ENCODE data around the gene PSMC3.

The PSMC3 gene

GRCh38 chr11:47392546-47393162 lies 33.6 kb downstream of the PSMC3 start:
- TF ChIP-seq USF1 (IDR thresholded peaks at IDR 0.05) (no peak), ZBTB7A (IDR thresholded peaks at IDR 0.05; ENCODE audit: low read depth) (no peak), CREB1 (IDR thresholded peaks at IDR 0.05; ENCODE audit: low read depth) (no peak), TAF1 (IDR thresholded peaks at IDR 0.05; ENCODE audit: low read depth) (no peak), MAX (IDR thresholded peaks at IDR 0.05) (no peak)

- TF ChIP-seq ZBTB7A (IDR thresholded peaks at IDR 0.05; ENCODE audit: low read depth) (no peak), EP300 (IDR thresholded peaks at IDR 0.05; ENCODE audit: borderline replicate concordance) (no peak), MAX (IDR thresholded peaks at IDR 0.05) (no peak), NFIC (IDR thresholded peaks at IDR 0.05) (no peak), CREB1 (IDR thresholded peaks at IDR 0.05; ENCODE audit: low read depth) (no peak), TCF12 (IDR thresholded peaks at IDR 0.05; ENCODE audit: low read depth) (no peak), RAD21 (IDR thresholded peaks at IDR 0.05; ENCODE audit: low read depth) (no peak), TAF1 (IDR thresholded peaks at IDR 0.05; ENCODE audit: low read depth) (no peak), USF1 (IDR thresholded peaks at IDR 0.05) (no peak), REST (IDR thresholded peaks at IDR 0.05; ENCODE audit: low read depth) (no peak), CEBPB (IDR thresholded peaks at IDR 0.05) (no peak), FOXM1 (IDR thresholded peaks at IDR 0.05; ENCODE audit: borderline replicate concordance, low read depth) (no peak), TEAD4 (IDR thresholded peaks at IDR 0.05) (no peak), EGR1 (IDR thresholded peaks at IDR 0.05) (no peak), YY1 (IDR thresholded peaks at IDR 0.05; ENCODE audit: low read depth) (no peak)
Observed at GRCh38 chr11:47391711-47392432, 34.4 kb downstream of the PSMC3 start.

- TF ChIP-seq TAF1 (IDR thresholded peaks at IDR 0.05; ENCODE audit: low read depth) (no peak), FOXM1 (IDR thresholded peaks at IDR 0.05; ENCODE audit: borderline replicate concordance, low read depth) (no peak), CREB1 (IDR thresholded peaks at IDR 0.05; ENCODE audit: low read depth) (no peak), MAX (IDR thresholded peaks at IDR 0.05) (no peak), EP300 (IDR thresholded peaks at IDR 0.05; ENCODE audit: borderline replicate concordance) (no peak), RAD21 (IDR thresholded peaks at IDR 0.05; ENCODE audit: low read depth) (no peak), ZBTB7A (IDR thresholded peaks at IDR 0.05; ENCODE audit: low read depth) (no peak), CEBPB (IDR thresholded peaks at IDR 0.05) (no peak), TCF12 (IDR thresholded peaks at IDR 0.05; ENCODE audit: low read depth) (no peak), TEAD4 (IDR thresholded peaks at IDR 0.05) (no peak)
Observed at GRCh38 chr11:47391077-47391583, 35.1 kb downstream of the PSMC3 start.

GRCh38 chr11:47390422-47390760 lies 35.8 kb downstream of the PSMC3 start:
- TF ChIP-seq MAX (IDR thresholded peaks at IDR 0.05) (no peak), USF1 (IDR thresholded peaks at IDR 0.05) (no peak), FOXM1 (IDR thresholded peaks at IDR 0.05; ENCODE audit: borderline replicate concordance, low read depth) (no peak), TEAD4 (IDR thresholded peaks at IDR 0.05) (no peak), TCF12 (IDR thresholded peaks at IDR 0.05; ENCODE audit: low read depth) (no peak), RAD21 (IDR thresholded peaks at IDR 0.05; ENCODE audit: low read depth) (no peak), TAF1 (IDR thresholded peaks at IDR 0.05; ENCODE audit: low read depth) (no peak), REST (IDR thresholded peaks at IDR 0.05; ENCODE audit: low read depth) (no peak), ZBTB7A (IDR thresholded peaks at IDR 0.05; ENCODE audit: low read depth) (no peak), EGR1 (IDR thresholded peaks at IDR 0.05) (no peak), EP300 (IDR thresholded peaks at IDR 0.05; ENCODE audit: borderline replicate concordance) (no peak), NFIC (IDR thresholded peaks at IDR 0.05) (no peak), CREB1 (IDR thresholded peaks at IDR 0.05; ENCODE audit: low read depth) (no peak), YY1 (IDR thresholded peaks at IDR 0.05; ENCODE audit: low read depth) (no peak), CEBPB (IDR thresholded peaks at IDR 0.05) (no peak)

All from Ishikawa (cell line).